H1 (cell line): ENCODE results near the gene DENND5B. TPM values are rescaled to one million over a fixed set of nuclear protein-coding genes. Genes with fewer than 3 reads are reported as not detected.

Experiments used
- CTCF ChIA-PET: fragments of 300-600 bp; sonication (Branson Sonifier 250); formaldehyde crosslinking; loops from one replicate; lab custom pipeline; 2021; ENCODE audit not compliant: partially characterized antibody; lab: Charles Lee
- POLR2A ChIA-PET: fragments of 300-600 bp; sonication (Branson Sonifier 250); formaldehyde crosslinking; loops from one replicate; lab custom pipeline; 2021; ENCODE audit warnings: inconsistent platforms; ENCODE audit not compliant: partially characterized antibody; lab: Charles Lee
- DNase-seq, 2 experiments: peaks; one replicate each; pipeline versions ENCODE4 v3.0.0 to v3.0.0-alpha.2; 2010 to 2022; ENCODE audit warnings: low spot score in 2 of 2, low read depth in 1 of 2, mixed read lengths in 1 of 2
- FAIRE-seq: peaks from 2 replicates; lab custom pipeline; 2011; peaks lifted over from hg19 to GRCh38; lab: Jason Lieb, UNC
- H2AFZ ChIP-seq: 2 replicates; pipeline ENCODE4 v1.8.1; 2012; ENCODE audit warnings: low read length, inconsistent platforms
- H2AK5ac ChIP-seq: 2 replicates; pipeline ENCODE4 v1.6.1; 2013; ENCODE audit warnings: low read depth, low read length
- H2BK120ac ChIP-seq: replicated peaks from 2 replicates; pipeline ENCODE3; 2013; ENCODE audit warnings: low read depth, low read length, inconsistent platforms
- H2BK12ac ChIP-seq: 2 replicates; pipeline ENCODE4 v1.6.1; 2013; ENCODE audit warnings: low read depth, low read length
- H2BK15ac ChIP-seq: 2 replicates; pipeline ENCODE4 v1.6.1; 2013; ENCODE audit warnings: low read length
- H2BK20ac ChIP-seq: 2 replicates; pipeline ENCODE4 v1.6.1; 2013; ENCODE audit warnings: low read length
- H2BK5ac ChIP-seq: 2 replicates; pipeline ENCODE4 v1.6.1; 2013; ENCODE audit warnings: low read depth, low read length
- H3K14ac ChIP-seq: 2 replicates; pipeline ENCODE4 v1.6.1; 2013; ENCODE audit warnings: inconsistent platforms; ENCODE audit not compliant: insufficient read length
- H3K18ac ChIP-seq: 2 replicates; pipeline ENCODE4 v1.6.1; 2013; ENCODE audit warnings: low read length; ENCODE audit errors: extremely low read depth
- H3K23ac ChIP-seq: 2 replicates; pipeline ENCODE4 v1.6.1; 2013; ENCODE audit warnings: inconsistent platforms; ENCODE audit not compliant: insufficient read length
- H3K23me2 ChIP-seq: 2 replicates; pipeline ENCODE4 v1.6.1; 2013; ENCODE audit warnings: low read depth, low read length
- H3K27ac ChIP-seq: 2 replicates; pipeline ENCODE4 v1.6.1; 2011; ENCODE audit warnings: low read depth, low read length, inconsistent platforms
- H3K27me3 ChIP-seq, 4 experiments: replicated peaks in 1 of 4; 1 replicate in 1 of 4; 2 replicates in 3 of 4; pipeline versions ENCODE4 v1.6.1 to v1.8.1; 2011 to 2013; ENCODE audit warnings: low read length in 3 of 4, mild to moderate bottlenecking in 3 of 4, inconsistent platforms in 2 of 4, mixed read lengths in 2 of 4, moderate library complexity in 1 of 4; ENCODE audit not compliant: control insufficient read depth in 3 of 4, insufficient read depth in 3 of 4; ENCODE audit errors: extremely low read depth in 1 of 4
- H3K36me3 ChIP-seq, 4 experiments: 2 replicates each; pipeline versions ENCODE4 v1.6.1 to v1.8.1; 2011 to 2013; ENCODE audit warnings: mild to moderate bottlenecking in 4 of 4, low read length in 3 of 4, moderate library complexity in 2 of 4, control low read depth in 1 of 4, inconsistent platforms in 1 of 4; ENCODE audit not compliant: insufficient read depth in 4 of 4, control insufficient read depth in 2 of 4
- H3K4ac ChIP-seq: replicated peaks from 2 replicates; pipeline ENCODE3; 2013; ENCODE audit warnings: low read length, low read depth, mixed read lengths, inconsistent platforms; ENCODE audit not compliant: insufficient read length
- H3K4me1 ChIP-seq, 4 experiments: replicated peaks in 1 of 4; 1 replicate in 1 of 4; 2 replicates in 3 of 4; pipeline versions ENCODE4 v1.6.1 to v1.8.1; 2011 to 2013; ENCODE audit warnings: low read length in 3 of 4, inconsistent platforms in 2 of 4, mixed read lengths in 1 of 4; ENCODE audit not compliant: insufficient read depth in 4 of 4, control insufficient read depth in 3 of 4
- H3K4me2 ChIP-seq, 2 experiments: 2 replicates each; pipeline versions ENCODE4 v1.6.1 to v1.8.1; 2011 to 2013; ENCODE audit warnings: low read depth in 2 of 2, low read length in 2 of 2, control low read depth in 1 of 2, inconsistent platforms in 1 of 2, mild to moderate bottlenecking in 1 of 2; ENCODE audit not compliant: insufficient read depth in 1 of 2
- H3K4me3 ChIP-seq, 4 experiments: fragments of 200-600, 300-600 bp in 1 of 4; sonication (generic), shearing (Covaris generic), sonication (Bioruptor Twin) in 1 of 4; 2 replicates each; pipeline versions ENCODE4 v1.5.1 to v1.8.1; 2011 to 2016; ENCODE audit warnings: low read length in 4 of 4, low read depth in 3 of 4, control low read depth in 2 of 4, inconsistent platforms in 2 of 4, mild to moderate bottlenecking in 2 of 4, mixed read lengths in 1 of 4, moderate library complexity in 1 of 4; ENCODE audit not compliant: insufficient read depth in 2 of 4; ENCODE audit errors: extremely low read depth in 1 of 4
- H3K56ac ChIP-seq: replicated peaks from 2 replicates; pipeline ENCODE3; 2013; ENCODE audit warnings: low read depth, mild to moderate bottlenecking, mixed read lengths, low read length, inconsistent platforms; ENCODE audit not compliant: insufficient read length
- H3K79me1 ChIP-seq: 2 replicates; pipeline ENCODE4 v1.6.1; 2013; ENCODE audit warnings: low read depth, low read length, control low read depth
- H3K79me2 ChIP-seq, 2 experiments: 2 replicates each; pipeline versions ENCODE4 v1.6.1 to v1.8.1; 2012 to 2013; ENCODE audit warnings: low read length in 2 of 2, mild to moderate bottlenecking in 2 of 2, inconsistent platforms in 1 of 2; ENCODE audit not compliant: insufficient read depth in 2 of 2, control insufficient read depth in 1 of 2
- H3K9ac ChIP-seq, 4 experiments: replicated peaks in 1 of 4; 1 replicate in 1 of 4; 2 replicates in 3 of 4; pipeline versions ENCODE4 v1.6.1 to v1.8.1; 2011 to 2013; ENCODE audit warnings: low read depth in 3 of 4, low read length in 3 of 4, control low read depth in 2 of 4, mild to moderate bottlenecking in 2 of 4, moderate library complexity in 2 of 4, inconsistent platforms in 1 of 4; ENCODE audit errors: extremely low read depth in 1 of 4
- H3K9me3 ChIP-seq, 2 experiments: 2 replicates each; pipeline versions ENCODE4 v1.6.1 to v1.8.1; 2012 to 2013; ENCODE audit warnings: mild to moderate bottlenecking in 2 of 2, moderate library complexity in 2 of 2, control low read depth in 1 of 2, inconsistent platforms in 1 of 2, low read depth in 1 of 2, low read length in 1 of 2, mixed read lengths in 1 of 2; ENCODE audit not compliant: insufficient read depth in 2 of 2
- H4K20me1 ChIP-seq, 2 experiments: replicated peaks in 1 of 2; 2 replicates each; pipeline versions ENCODE3 to v1.8.1; 2011 to 2013; ENCODE audit warnings: inconsistent platforms in 2 of 2, low read length in 2 of 2, mild to moderate bottlenecking in 1 of 2; ENCODE audit not compliant: insufficient read depth in 2 of 2, control insufficient read depth in 1 of 2
- H4K5ac ChIP-seq: 2 replicates; pipeline ENCODE4 v1.6.1; 2013; ENCODE audit warnings: low read length, low read depth, mixed read lengths, inconsistent platforms; ENCODE audit not compliant: insufficient read length
- H4K8ac ChIP-seq: 2 replicates; pipeline ENCODE4 v1.8.0; 2013; ENCODE audit warnings: mild to moderate bottlenecking, moderate library complexity, low read length, inconsistent platforms; ENCODE audit not compliant: insufficient read depth; ENCODE audit errors: extremely low read depth
- H4K91ac ChIP-seq: replicated peaks from 2 replicates; pipeline ENCODE3; 2013; ENCODE audit warnings: low read length, mixed read lengths, inconsistent platforms; ENCODE audit not compliant: insufficient read length
- ASH2L ChIP-seq: fragments of 200-600, 300-600 bp; sonication (generic); IDR thresholded peaks from one replicate; pipeline ENCODE4 v1.7.1; 2017; ENCODE audit warnings: low read length
- BACH1 ChIP-seq: IDR thresholded peaks from 2 replicates; pipeline ENCODE4 v1.6.1; 2012; ENCODE audit warnings: low read length, improper control_type of control experiment
- BCL11A ChIP-seq, 2 experiments: IDR thresholded peaks; one replicate each; pipeline ENCODE4 v1.6.1; 2011; ENCODE audit warnings: low read depth in 2 of 2, low read length in 2 of 2, mild to moderate bottlenecking in 2 of 2
- CHD2 ChIP-seq: IDR thresholded peaks from 2 replicates; pipeline ENCODE4 v1.6.1; 2012; ENCODE audit warnings: low read length, improper control_type of control experiment
- CREB1 ChIP-seq: IDR thresholded peaks from 2 replicates; pipeline ENCODE4 v1.6.1; 2012; ENCODE audit warnings: inconsistent platforms
- NRF1 ChIP-seq: IDR thresholded peaks from 2 replicates; pipeline ENCODE4 v1.6.1; 2011; ENCODE audit warnings: mild to moderate bottlenecking, low read depth, low read length, improper control_type of control experiment
- RBBP5 ChIP-seq: IDR thresholded peaks from 2 replicates; pipeline ENCODE4 v1.7.1; 2012; ENCODE audit warnings: low read depth, mild to moderate bottlenecking, inconsistent platforms, low read length, moderate library complexity, borderline replicate concordance
- RFX5 ChIP-seq: IDR thresholded peaks from 2 replicates; pipeline ENCODE4 v1.6.1; 2011; ENCODE audit warnings: low read depth, low read length, improper control_type of control experiment, borderline replicate concordance
- SRF ChIP-seq: IDR thresholded peaks from 2 replicates; pipeline ENCODE4 v1.6.1; 2011; ENCODE audit warnings: mild to moderate bottlenecking, low read depth, low read length, moderate library complexity
- TAF7 ChIP-seq: optimal IDR thresholded peaks from 2 replicates; pipeline ENCODE3; 2011; ENCODE audit warnings: low read depth, mild to moderate bottlenecking, inconsistent platforms, low read length, moderate library complexity, borderline replicate concordance
- TEAD4 ChIP-seq: IDR thresholded peaks from 2 replicates; pipeline ENCODE4 v1.6.1; 2012; ENCODE audit warnings: low read depth, low read length, inconsistent platforms, mixed read lengths
- ZNF274 ChIP-seq: IDR thresholded peaks from 2 replicates; pipeline ENCODE4 v1.7.0; 2012; ENCODE audit warnings: low read length, borderline replicate concordance; ENCODE audit errors: extremely low read depth
- WGBS, 2 experiments: shearing (Covaris generic) in 1 of 2; methylation state at CpG; one replicate each; pipeline versions ENCODE4 v1.1.6 to v1.1.7; 2013 to 2015; ENCODE audit warnings: low lambda C conversion rate in 2 of 2, mixed read lengths in 2 of 2, inconsistent platforms in 1 of 2, low coverage in 1 of 2, missing lambda C conversion rate in 1 of 2; ENCODE audit not compliant: insufficient replicate concordance in 2 of 2, insufficient coverage in 1 of 2, insufficient read length in 1 of 2; ENCODE audit errors: extremely low coverage in 1 of 2, missing lambda C conversion rate in 1 of 2; 5-methylcytosine and 5-hydroxymethylcytosine counted together
- polyA plus RNA-seq, 7 experiments: library from polyadenylated mRNA; depleted of rRNA in 3 of 7; stranded (reverse) in 5 of 7; unstranded in 2 of 7; fragments of >200 nt in 5 of 7; fragments of 200-250 nt in 2 of 7; gene quantifications; 1 replicate in 5 of 7; 2 replicates in 1 of 7; 4 replicates in 1 of 7; pipeline versions ENCODE4 v1.2.1 to v1.2.3, GENCODE V29; 2011 to 2013; ENCODE audit warnings: missing spikeins in 2 of 7, mixed read lengths in 2 of 7
- total RNA-seq: library from RNA; stranded (reverse); fragmentation: NEBNext Ultra II Directional; extraction: Animal tissue kit (Norgen Biotek cat#: 25700); gene quantifications from 2 replicates; pipeline ENCODE4 v1.2.1, GENCODE V29; 2021
- TF ChIP-seq, protein P1 (sequence below): IDR thresholded peaks from 2 replicates; pipeline ENCODE4 v1.6.1; 2012; ENCODE audit warnings: low read length, inconsistent platforms

DENND5B gene
- total and polyA plus RNA-seq, 2 of the 8 experiments (the other 6 are each of a cell fraction or from before 2014, with no cell fraction given), result 13.4 to 20.2 TPM

DNA sequence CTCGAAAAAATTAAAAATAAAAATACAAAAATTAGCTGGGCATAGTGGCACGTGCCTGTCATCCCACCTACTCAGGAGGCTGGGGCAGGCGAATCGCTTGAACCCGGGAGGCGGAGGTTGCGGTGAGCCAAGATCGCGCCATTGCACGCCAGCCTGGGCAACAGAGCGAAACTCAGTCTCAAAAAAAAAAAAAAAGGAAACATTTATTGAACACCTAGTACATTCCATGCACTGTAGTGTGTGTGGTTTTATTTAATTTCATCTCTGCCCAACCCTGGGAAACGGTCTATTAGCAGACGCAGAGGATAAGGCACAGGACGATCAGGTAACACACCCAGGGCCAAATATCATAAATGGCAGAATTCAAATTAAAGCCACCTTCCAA, 229.2 kb downstream of the DENND5B start:
- ChIA-PET POLR2A (interaction anchor here (0.8 to 17.5 kb wide), 16 partner anchors 7 to 72 kb away, joined by 3 to 474 read pairs (median 6); partner anchors contain the start of gene SINHCAF), CTCF (interaction anchor here (0.9 to 3.1 kb wide), 6 partner anchors 8 to 111 kb away, joined by 3 to 15 read pairs (median 4); no protein-coding TSS in a partner anchor)
- H4K8ac ChIP-seq, result no peak overlapping the region
- H3K9ac ChIP-seq, result peak overlapping the region in 2 of 4 experiments; percentile 60 to 64; a peak in 3 of 7 replicates
- no peaks in the 10 kb centered on the region for H3K9me3 ChIP-seq
- H3K27ac ChIP-seq, result peak overlapping the region; percentile 85; the same call in 1 of the 2 replicates
- H3K4me2 ChIP-seq, result peak overlapping the region; percentile 59 to 76; a peak in 3 of 4 replicates
- H3K79me2 ChIP-seq, result no peaks in the 10 kb centered on the region
- no peaks in the 10 kb centered on the region for H3K27me3 ChIP-seq
- H3K14ac ChIP-seq, result no peak overlapping the region
- H3K36me3 ChIP-seq, result no peaks in the 10 kb centered on the region
- peak overlapping the region; percentile 98 for H2BK12ac ChIP-seq
- peaks cover 13 to 21% (median 21%) of the 10 kb centered on the region in 4 experiments for H3K4me1 ChIP-seq
- H3K4me3 ChIP-seq, result peak overlapping the region in 1 of 4 experiments; percentile 33; a peak in 1 of 8 replicates
- DNase-seq (no peak), FAIRE-seq (no peak)
- H4K91ac ChIP-seq, result peak overlapping the region; percentile 82
- no peak overlapping the region for H3K23ac ChIP-seq
- no peak overlapping the region for H2AFZ ChIP-seq
- peak overlapping the region; percentile 2; the same call in 1 of the 2 replicates for H2BK20ac ChIP-seq
- no peak overlapping the region for H3K56ac ChIP-seq
- H2AK5ac ChIP-seq, result peak overlapping the region; percentile 93; the same call in 1 of the 2 replicates
- H2BK5ac ChIP-seq, result peak overlapping the region; percentile 96
- peak overlapping the region; percentile 10 for H3K4ac ChIP-seq
- H4K5ac ChIP-seq, result peak overlapping the region; percentile 76
- no peak overlapping the region; the same call in 1 of the 2 replicates for H2BK15ac ChIP-seq
- WGBS, 2 experiments, result 91% methylated on average over 13 of the region's 14 CpGs; no CpG with 5 or more reads in 1 of the 2 experiments
- H3K79me1 ChIP-seq, result no peaks in the 10 kb centered on the region
- H3K18ac ChIP-seq, result peak overlapping the region; percentile 91
- H3K23me2 ChIP-seq, result no peaks in the 10 kb centered on the region; the same call in 1 of the 2 replicates
- no peaks in the 10 kb centered on the region for H4K20me1 ChIP-seq
- peak overlapping the region; percentile 21 for H2BK120ac ChIP-seq
- TF ChIP-seq CHD2, result no peak
- no peak for TF ChIP-seq BACH1
- no peak for TF ChIP-seq CREB1
- no peak for TF ChIP-seq RFX5
- TF ChIP-seq, protein P1, sequence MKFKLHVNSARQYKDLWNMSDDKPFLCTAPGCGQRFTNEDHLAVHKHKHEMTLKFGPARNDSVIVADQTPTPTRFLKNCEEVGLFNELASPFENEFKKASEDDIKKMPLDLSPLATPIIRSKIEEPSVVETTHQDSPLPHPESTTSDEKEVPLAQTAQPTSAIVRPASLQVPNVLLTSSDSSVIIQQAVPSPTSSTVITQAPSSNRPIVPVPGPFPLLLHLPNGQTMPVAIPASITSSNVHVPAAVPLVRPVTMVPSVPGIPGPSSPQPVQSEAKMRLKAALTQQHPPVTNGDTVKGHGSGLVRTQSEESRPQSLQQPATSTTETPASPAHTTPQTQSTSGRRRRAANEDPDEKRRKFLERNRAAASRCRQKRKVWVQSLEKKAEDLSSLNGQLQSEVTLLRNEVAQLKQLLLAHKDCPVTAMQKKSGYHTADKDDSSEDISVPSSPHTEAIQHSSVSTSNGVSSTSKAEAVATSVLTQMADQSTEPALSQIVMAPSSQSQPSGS, result no peak
- TF ChIP-seq ASH2L, result no peak
- no peak for TF ChIP-seq TEAD4
- no peak for TF ChIP-seq BCL11A (IDR thresholded peaks at IDR 0.05; ENCODE audit: low read depth in 2 of 2, low read length in 2 of 2)
- TF ChIP-seq SRF, result no peak
- TF ChIP-seq ZNF274, result no peak
- no peak for TF ChIP-seq RBBP5
- TF ChIP-seq NRF1, result no peak
- TF ChIP-seq TAF7, result no peak
